Measurements from ENCODE around the gene RIMS4. TPM values are rescaled to one million over a fixed set of nuclear protein-coding genes. Genes with fewer than 3 reads are reported as not detected.

RIMS4 gene
- total RNA-seq, 4 donors from 2014 or later = 1.1 to 5.6 (median 1.9) TPM; not detected in 1

GRCh38 chr20:44770484-44771171, 39.7 kb downstream of the RIMS4 start:
- Histone ChIP-seq H3K4me3 (no peak overlapping the region), H3K27ac (no peak overlapping the region), H3K36me3 (no peaks in the 10 kb centered on the region), H3K9me3 (no peaks in the 10 kb centered on the region), H3K27me3 (peaks cover 33% of the 10 kb centered on the region), H3K4me1 (no peaks in the 10 kb centered on the region)
- DNase-seq = no peak
- TF ChIP-seq POLR2A (IDR thresholded peaks at IDR 0.05) (no peak), POLR2AphosphoS5 (IDR thresholded peaks at IDR 0.05) (no peak), CTCF (IDR thresholded peaks at IDR 0.05) (no peak), EP300 (IDR thresholded peaks at IDR 0.05; ENCODE audit: low read depth) (no peak)
- 61% methylated on average over 3 to 11 of the region's 11 CpGs for WGBS, 2 donors (ENCODE audit: low coverage in 1 of 2)
- in situ Hi-C loops (cut with MboI; ENCODE audit: low pct_ligation_motif_present in 1 of 4, low pct_unique_long_range_greater_than_20kb in 1 of 4, low sequenced_read_pairs in 3 of 4) = no loop called here
- intact Hi-C loops (cut with DNase I; ENCODE audit: low total_unique reads) = no loop called here

GRCh38 chr20:44769481-44769863, 40.9 kb downstream of the RIMS4 start:
- Histone ChIP-seq H3K4me1 (no peaks in the 10 kb centered on the region), H3K27ac (no peak overlapping the region), H3K9me3 (no peaks in the 10 kb centered on the region), H3K27me3 (peaks cover 33% of the 10 kb centered on the region), H3K4me3 (no peak overlapping the region), H3K36me3 (no peaks in the 10 kb centered on the region)
- 68% methylated on average over 5 of the region's 5 CpGs; no CpG with 5 or more reads in 1 of the 2 donors for WGBS, 2 donors (ENCODE audit: low coverage in 1 of 2)
- in situ Hi-C loops (cut with MboI; ENCODE audit: low pct_ligation_motif_present in 1 of 4, low pct_unique_long_range_greater_than_20kb in 1 of 4, low sequenced_read_pairs in 3 of 4) = no loop called here
- no peak for DNase-seq
- no peak for TF ChIP-seq POLR2AphosphoS5 (IDR thresholded peaks at IDR 0.05)
- no peak for TF ChIP-seq CTCF (IDR thresholded peaks at IDR 0.05)
- TF ChIP-seq EP300 (IDR thresholded peaks at IDR 0.05; ENCODE audit: low read depth) = no peak
- TF ChIP-seq POLR2A (IDR thresholded peaks at IDR 0.05) = no peak
- intact Hi-C loops (cut with DNase I; ENCODE audit: low total_unique reads) = no loop called here

GRCh38 chr20:44768854-44769480, 41.4 kb downstream of the RIMS4 start:
- WGBS, 2 donors (ENCODE audit: low coverage in 1 of 2) = 49 to 70% methylated on average over 2 to 5 of the region's 5 CpGs
- TF ChIP-seq EP300 (IDR thresholded peaks at IDR 0.05; ENCODE audit: low read depth) (no peak), POLR2A (IDR thresholded peaks at IDR 0.05) (no peak), CTCF (IDR thresholded peaks at IDR 0.05) (no peak), POLR2AphosphoS5 (IDR thresholded peaks at IDR 0.05) (no peak)
- H3K4me1 ChIP-seq = no peaks in the 10 kb centered on the region
- H3K27ac ChIP-seq = no peak overlapping the region
- H3K27me3 ChIP-seq = peaks cover 32% of the 10 kb centered on the region
- in situ Hi-C loops (cut with MboI; ENCODE audit: low pct_ligation_motif_present in 1 of 4, low pct_unique_long_range_greater_than_20kb in 1 of 4, low sequenced_read_pairs in 3 of 4) (no loop called here), intact Hi-C loops (cut with DNase I; ENCODE audit: low total_unique reads) (no loop called here)
- no peak for DNase-seq
- no peaks in the 10 kb centered on the region for H3K36me3 ChIP-seq
- H3K4me3 ChIP-seq = no peak overlapping the region
- H3K9me3 ChIP-seq = no peaks in the 10 kb centered on the region

- intact Hi-C loops (cut with DNase I; ENCODE audit: low total_unique reads) (no loop called here), in situ Hi-C loops (cut with MboI; ENCODE audit: low pct_ligation_motif_present in 1 of 4, low pct_unique_long_range_greater_than_20kb in 1 of 4, low sequenced_read_pairs in 3 of 4) (no loop called here)
- WGBS, 2 donors (ENCODE audit: low coverage in 1 of 2) = 70% methylated on average over 8 of the region's 8 CpGs; no CpG with 5 or more reads in 1 of the 2 donors
These were observed 42.1 kb downstream of the RIMS4 start for GRCh38 chr20:44768256-44768655.

More at GRCh38 chr20:44768256-44768655, 42.1 kb downstream of the RIMS4 start:
- TF ChIP-seq CTCF (IDR thresholded peaks at IDR 0.05) = no peak
- no peak for TF ChIP-seq EP300 (IDR thresholded peaks at IDR 0.05; ENCODE audit: low read depth)
- no peak for TF ChIP-seq POLR2AphosphoS5 (IDR thresholded peaks at IDR 0.05)
- TF ChIP-seq POLR2A (IDR thresholded peaks at IDR 0.05) = no peak
- Histone ChIP-seq H3K4me3 (no peak overlapping the region), H3K36me3 (no peaks in the 10 kb centered on the region), H3K27ac (no peak overlapping the region), H3K27me3 (peaks cover 26% of the 10 kb centered on the region), H3K4me1 (no peaks in the 10 kb centered on the region), H3K9me3 (no peaks in the 10 kb centered on the region)
- DNase-seq = no peak
